OCI-LY7 (cell line): ENCODE data around the gene PRR30. TPM values are rescaled to one million over a fixed set of nuclear protein-coding genes. Genes with fewer than 3 reads are reported as not detected.

Experiments used
- BruUV-seq: library from RNA; stranded (reverse); fragments of 400-500 nt; replicated peaks from 2 replicates; lab custom pipeline; 2021; lab: Mats Ljungman, UMichigan
- CTCF ChIA-PET: fragments of 300-600 bp; sonication (Branson Sonifier 250); formaldehyde crosslinking; loops from one replicate; lab custom pipeline; 2022; ENCODE audit warnings: antibody characterized with exemption; ENCODE audit not compliant: unreplicated experiment; lab: Charles Lee
- POLR2A ChIA-PET: fragments of 300-600 bp; sonication (Branson Sonifier 250); formaldehyde crosslinking; loops from one replicate; lab custom pipeline; 2022; ENCODE audit warnings: antibody characterized with exemption; lab: Charles Lee
- DNase-seq: peaks from one replicate; pipeline ENCODE4 v3.0.0-alpha.2; 2015; ENCODE audit warnings: low spot score
- H2AFZ ChIP-seq: fragments of 200-600 bp; sonication (generic), shearing (Covaris generic); 2 replicates; pipeline ENCODE4 v1.6.1; 2014; ENCODE audit warnings: mild to moderate bottlenecking, antibody characterized with exemption, low read length, moderate library complexity
- H3K27ac ChIP-seq: fragments of 200-600 bp; sonication (generic); 2 replicates; pipeline ENCODE4 v1.5.1; 2014; ENCODE audit warnings: mixed run types, low read depth, mild to moderate bottlenecking, moderate library complexity, low read length, inconsistent platforms; ENCODE audit not compliant: poor library complexity, severe bottlenecking
- H3K36me3 ChIP-seq: fragments of 200-600 bp; sonication (generic); 2 replicates; pipeline ENCODE4 v1.6.1; 2014; ENCODE audit warnings: mild to moderate bottlenecking, antibody characterized with exemption, low read length, moderate library complexity, mixed read lengths; ENCODE audit not compliant: insufficient read depth
- H3K4me1 ChIP-seq: fragments of 200-600 bp; sonication (generic); 2 replicates; pipeline ENCODE4 v1.5.1; 2014; ENCODE audit warnings: mild to moderate bottlenecking, low read length; ENCODE audit not compliant: insufficient read depth, poor library complexity, severe bottlenecking
- H3K4me2 ChIP-seq: fragments of 200-600 bp; sonication (generic); 2 replicates; pipeline ENCODE4 v1.6.1; 2014; ENCODE audit warnings: mild to moderate bottlenecking, low read length
- H3K4me3 ChIP-seq: fragments of 200-600 bp; sonication (generic); 2 replicates; pipeline ENCODE4 v1.5.1; 2014; ENCODE audit warnings: mild to moderate bottlenecking, low read depth, low read length; ENCODE audit not compliant: poor library complexity, severe bottlenecking
- H3K79me2 ChIP-seq: fragments of 200-600 bp; sonication (generic); 2 replicates; pipeline ENCODE4 v1.6.1; 2016; ENCODE audit warnings: low read depth, mild to moderate bottlenecking, low read length, moderate library complexity, mixed read lengths; ENCODE audit not compliant: insufficient read depth
- H3K9me2 ChIP-seq: fragments of 200-600 bp; sonication (generic); 2 replicates; pipeline ENCODE4 v1.6.1; 2016; ENCODE audit warnings: mild to moderate bottlenecking, low read length, mixed read lengths; ENCODE audit not compliant: insufficient read depth
- H3K9me3 ChIP-seq: fragments of 200-600 bp; sonication (generic); 2 replicates; pipeline ENCODE4 v1.6.1; 2014; ENCODE audit warnings: mild to moderate bottlenecking, mixed run types, low read length, mixed read lengths
- H4K20me1 ChIP-seq: fragments of 200-600 bp; sonication (generic); 2 replicates; pipeline ENCODE4 v1.6.1; 2014; ENCODE audit warnings: mild to moderate bottlenecking, antibody characterized with exemption, low read length, moderate library complexity, mixed read lengths; ENCODE audit not compliant: insufficient read depth
- CTCF ChIP-seq: fragments of 200-600 bp; sonication (generic); conservative IDR thresholded peaks from 2 replicates; pipeline ENCODE4 v1.5.1; 2014; ENCODE audit warnings: mild to moderate bottlenecking, antibody characterized with exemption, low read length, moderate library complexity, mixed read lengths
- EZH2phosphoT487 ChIP-seq: fragments of 200-600 bp; sonication (generic); IDR thresholded peaks from 2 replicates; pipeline ENCODE4 v1.6.1; 2018; ENCODE audit warnings: low read depth, borderline replicate concordance, mild to moderate bottlenecking, mixed run types, antibody characterized with exemption, low read length, moderate library complexity, mixed read lengths
- intact Hi-C: fragments of 100-400 bp; cut with micrococcal nuclease; formaldehyde crosslinking; loops from one replicate; pipeline ENCODE4 v1.10.0; 2022; ENCODE audit not compliant: unreplicated experiment
- total RNA-seq, 2 experiments: library from RNA; depleted of rRNA in 1 of 2; stranded (reverse); fragments of >200 nt in 1 of 2; shearing (Covaris generic) in 1 of 2; gene quantifications; 2 replicates each; pipeline ENCODE4 v1.2.3, GENCODE V29; 2014 to 2022

Gene PRR30
- total RNA-seq, 2 experiments from 2014 or later: not detected

- H3K27ac ChIP-seq: no peak overlapping the region
- H3K79me2 ChIP-seq: no peaks in the 10 kb centered on the region
- CTCF ChIA-PET: no interaction called here
- H3K4me3 ChIP-seq: no peak overlapping the region
- no peaks in the 10 kb centered on the region for H3K36me3 ChIP-seq
- BruUV-seq: no TSS peak
- intact Hi-C loops: no loop called here
- peaks cover 53% of the 10 kb centered on the region for H3K4me1 ChIP-seq
- no peaks in the 10 kb centered on the region for H4K20me1 ChIP-seq
- TF ChIP-seq CTCF (no peak), EZH2phosphoT487 (no peak)
- H2AFZ ChIP-seq: peak overlapping the region; percentile 21; the same call in 1 of the 2 replicates
- DNase-seq: no peak
- peak overlapping the region; percentile 51 for H3K4me2 ChIP-seq
- no peaks in the 10 kb centered on the region for H3K9me3 ChIP-seq
- POLR2A ChIA-PET: interaction anchor here (1.0 kb wide), 1 partner anchor 102 kb away, joined by 3 read pairs; no protein-coding TSS in a partner anchor
- H3K9me2 ChIP-seq: no peaks in the 10 kb centered on the region
Measured at GRCh38 chr2:27179344-27180000, 40.3 kb upstream of the PRR30 start.

DNA sequence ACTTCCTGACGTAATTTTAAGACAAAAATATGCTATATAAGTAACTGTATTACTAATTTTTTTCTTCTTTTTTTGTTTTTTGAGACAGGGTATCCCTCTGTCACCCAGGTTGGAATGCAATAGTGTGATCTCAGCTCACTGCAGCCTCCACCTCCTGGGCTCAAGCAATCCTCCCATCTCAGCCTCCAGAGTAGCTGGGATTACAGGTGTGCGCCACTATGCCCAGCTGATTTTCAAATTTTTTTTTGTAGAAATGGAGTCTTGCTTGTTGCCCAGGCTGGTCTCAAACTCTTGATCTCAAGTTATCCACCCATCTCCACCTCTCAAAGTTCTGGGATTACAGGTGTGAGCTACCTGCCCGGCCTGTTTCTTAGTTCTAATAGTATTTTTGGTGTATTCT lies 39.3 kb upstream of the PRR30 start:
- Histone ChIP-seq H3K4me2 (peak overlapping the region; percentile 51), H3K27ac (no peak overlapping the region), H2AFZ (peak overlapping the region; percentile 71; the same call in 1 of the 2 replicates), H3K4me3 (no peak overlapping the region), H3K9me3 (no peaks in the 10 kb centered on the region), H3K79me2 (no peaks in the 10 kb centered on the region), H3K36me3 (no peaks in the 10 kb centered on the region), H4K20me1 (no peaks in the 10 kb centered on the region), H3K4me1 (peaks cover 60% of the 10 kb centered on the region), H3K9me2 (no peaks in the 10 kb centered on the region)
- ChIA-PET CTCF (no interaction called here), POLR2A (no interaction called here)
- intact Hi-C loops: no loop called here
- no peak for TF ChIP-seq CTCF
- no peak for TF ChIP-seq EZH2phosphoT487
- BruUV-seq: no TSS peak
- no peak for DNase-seq
